Uterus (tissue), 2 donors: Measurements from ENCODE around the gene RABL2B.
"Not testable (repeated sequence)": the region's sequence is repeated elsewhere in the genome, so short reads cannot be mapped to it uniquely, and the experiment has no call there.

Experiments
- CTCF ChIP-seq, 4 experiments: fragments of 200-600 bp in 2 of 4; fragments of 450-650 bp in 2 of 4; sonication (generic) in 2 of 4; IDR thresholded peaks; one replicate each; pipeline ENCODE4 v1.5.1; 2016 to 2019; ENCODE audit warnings: antibody characterized with exemption in 4 of 4, mild to moderate bottlenecking in 2 of 4, moderate library complexity in 1 of 4
- POLR2A ChIP-seq, 2 donors: fragments of 450-650 bp; IDR thresholded peaks; one replicate each; pipeline ENCODE4 v1.6.1; 2016; ENCODE audit warnings: antibody characterized with exemption in 2 of 2, mild to moderate bottlenecking in 1 of 2, moderate library complexity in 1 of 2

GRCh38 chr22:50747521-50747920, 35.9 kb downstream of the RABL2B start:
- not testable (repeated sequence) for TF ChIP-seq POLR2A, CTCF (IDR thresholded peaks at IDR 0.05)
